ENCODE data around the gene HRH1.

GRCh38 chr3:11186771-11187191, 32.5 kb downstream of the HRH1 start:
- TF ChIP-seq CTCF (IDR thresholded peaks at IDR 0.05) = no peak
- TF ChIP-seq POLR2AphosphoS5 (IDR thresholded peaks at IDR 0.05) = no peak
- no peak for TF ChIP-seq POLR2A (IDR thresholded peaks at IDR 0.05)

Data from prostate gland (tissue), 2 donors.